Gastroesophageal sphincter (tissue), 3 donors: Measurements from ENCODE around the gene ACSL6.

Experiments used
- CTCF ChIP-seq, 4 experiments: fragments of 200-600 bp in 2 of 4; fragments of 450-650 bp in 2 of 4; sonication (generic) in 1 of 4; IDR thresholded peaks; one replicate each; pipeline ENCODE4 v1.5.1; 2017 to 2019; ENCODE audit warnings: antibody characterized with exemption in 4 of 4, mild to moderate bottlenecking in 2 of 4, moderate library complexity in 2 of 4
- POLR2A ChIP-seq, 2 donors: fragments of 450-650 bp; IDR thresholded peaks; one replicate each; pipeline ENCODE4 v1.6.1; 2017; ENCODE audit warnings: antibody characterized with exemption in 2 of 2, mild to moderate bottlenecking in 2 of 2, moderate library complexity in 1 of 2
- POLR2AphosphoS5 ChIP-seq: sonication (generic); formaldehyde crosslinking; IDR thresholded peaks from one replicate; pipeline ENCODE4 v1.6.1; 2017; ENCODE audit warnings: antibody characterized with exemption

DNA sequence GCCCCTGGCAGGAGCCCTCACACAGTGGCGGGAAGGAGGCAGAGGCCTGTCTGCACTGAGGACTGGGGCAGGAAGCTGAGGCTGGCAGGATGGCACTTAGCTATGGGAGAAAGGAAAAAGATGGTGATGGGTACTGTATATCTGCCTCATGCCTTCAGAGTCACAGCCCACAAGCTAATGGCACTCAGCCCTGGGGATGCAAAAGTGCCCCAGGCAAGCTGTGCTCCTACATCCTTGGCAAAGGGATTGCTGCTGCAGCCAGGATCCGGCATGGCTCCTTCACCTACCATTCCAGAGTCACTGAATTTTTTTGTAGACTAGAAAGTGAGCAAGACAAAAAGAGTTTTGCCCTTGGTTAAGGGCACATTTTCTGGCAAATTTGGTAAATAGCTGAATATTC lies 8.7 kb downstream of the ACSL6 start:
- no peak for TF ChIP-seq POLR2A (IDR thresholded peaks at IDR 0.05)
- no peak for TF ChIP-seq CTCF (IDR thresholded peaks at IDR 0.05)
- TF ChIP-seq POLR2AphosphoS5, result no peak
